WERI-Rb-1 (cell line): ENCODE data around the gene CS.

ENCODE experiments used
- DNase-seq: peaks from one replicate; pipeline ENCODE4 v3.0.0-alpha.2; 2020
- H3K27ac ChIP-seq: fragments of 250-450 bp; sonication (Bioruptor Pico); 2 replicates; pipeline ENCODE4 v1.5.1; 2020; ENCODE audit warnings: mild to moderate bottlenecking, moderate library complexity
- H3K27me3 ChIP-seq: fragments of 250-450 bp; sonication (Bioruptor Pico); 2 replicates; pipeline ENCODE4 v1.5.1; 2021; ENCODE audit warnings: mild to moderate bottlenecking, low read depth, moderate library complexity; ENCODE audit not compliant: insufficient read depth, severe bottlenecking
- H3K36me3 ChIP-seq: fragments of 250-450 bp; sonication (Bioruptor Pico); 2 replicates; pipeline ENCODE4 v1.5.1; 2020; ENCODE audit warnings: mild to moderate bottlenecking, moderate library complexity
- H3K4me3 ChIP-seq: 2 replicates; pipeline ENCODE4 v1.5.1; 2011; ENCODE audit warnings: low read depth, mild to moderate bottlenecking, control low read depth, low read length
- H3K9me3 ChIP-seq: fragments of 250-450 bp; sonication (Bioruptor Pico); 2 replicates; pipeline ENCODE4 v1.5.1; 2021; ENCODE audit warnings: mild to moderate bottlenecking, moderate library complexity; ENCODE audit not compliant: severe bottlenecking
- TF ChIP-seq, protein P1 (sequence below): IDR thresholded peaks from 2 replicates; pipeline ENCODE4 v1.5.1; 2011; ENCODE audit warnings: low read depth, mild to moderate bottlenecking, control low read depth, inconsistent platforms, low read length

The CS gene

DNA sequence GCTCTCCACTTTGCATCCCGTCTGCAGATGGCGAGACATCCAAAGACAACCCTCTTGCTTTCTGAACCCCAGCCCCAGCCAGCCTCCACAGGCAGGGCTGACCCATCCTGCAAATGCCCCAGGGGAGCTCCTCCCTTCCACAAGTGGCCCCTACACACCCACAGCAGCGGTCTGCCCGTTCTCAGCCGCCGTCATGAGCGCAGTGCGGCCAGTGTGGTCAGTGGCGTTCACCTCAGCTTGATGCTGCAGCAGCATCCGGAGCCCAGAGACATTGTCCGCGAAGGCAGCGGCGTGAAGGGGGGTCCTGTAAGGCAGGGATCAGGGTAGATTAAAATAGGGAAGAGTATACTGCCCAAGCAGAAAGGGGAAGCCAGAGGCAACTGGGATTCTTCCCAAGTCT is 55.6 kb downstream of the CS start:
- TF ChIP-seq, protein P1, sequence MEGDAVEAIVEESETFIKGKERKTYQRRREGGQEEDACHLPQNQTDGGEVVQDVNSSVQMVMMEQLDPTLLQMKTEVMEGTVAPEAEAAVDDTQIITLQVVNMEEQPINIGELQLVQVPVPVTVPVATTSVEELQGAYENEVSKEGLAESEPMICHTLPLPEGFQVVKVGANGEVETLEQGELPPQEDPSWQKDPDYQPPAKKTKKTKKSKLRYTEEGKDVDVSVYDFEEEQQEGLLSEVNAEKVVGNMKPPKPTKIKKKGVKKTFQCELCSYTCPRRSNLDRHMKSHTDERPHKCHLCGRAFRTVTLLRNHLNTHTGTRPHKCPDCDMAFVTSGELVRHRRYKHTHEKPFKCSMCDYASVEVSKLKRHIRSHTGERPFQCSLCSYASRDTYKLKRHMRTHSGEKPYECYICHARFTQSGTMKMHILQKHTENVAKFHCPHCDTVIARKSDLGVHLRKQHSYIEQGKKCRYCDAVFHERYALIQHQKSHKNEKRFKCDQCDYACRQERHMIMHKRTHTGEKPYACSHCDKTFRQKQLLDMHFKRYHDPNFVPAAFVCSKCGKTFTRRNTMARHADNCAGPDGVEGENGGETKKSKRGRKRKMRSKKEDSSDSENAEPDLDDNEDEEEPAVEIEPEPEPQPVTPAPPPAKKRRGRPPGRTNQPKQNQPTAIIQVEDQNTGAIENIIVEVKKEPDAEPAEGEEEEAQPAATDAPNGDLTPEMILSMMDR, result no peak
- no peak for DNase-seq
- H3K9me3 ChIP-seq, result no peaks in the 10 kb centered on the region
- H3K27me3 ChIP-seq, result no peaks in the 10 kb centered on the region
- H3K27ac ChIP-seq, result no peak overlapping the region
- H3K36me3 ChIP-seq, result peaks cover 82% of the 10 kb centered on the region
- no peak overlapping the region for H3K4me3 ChIP-seq

DNA sequence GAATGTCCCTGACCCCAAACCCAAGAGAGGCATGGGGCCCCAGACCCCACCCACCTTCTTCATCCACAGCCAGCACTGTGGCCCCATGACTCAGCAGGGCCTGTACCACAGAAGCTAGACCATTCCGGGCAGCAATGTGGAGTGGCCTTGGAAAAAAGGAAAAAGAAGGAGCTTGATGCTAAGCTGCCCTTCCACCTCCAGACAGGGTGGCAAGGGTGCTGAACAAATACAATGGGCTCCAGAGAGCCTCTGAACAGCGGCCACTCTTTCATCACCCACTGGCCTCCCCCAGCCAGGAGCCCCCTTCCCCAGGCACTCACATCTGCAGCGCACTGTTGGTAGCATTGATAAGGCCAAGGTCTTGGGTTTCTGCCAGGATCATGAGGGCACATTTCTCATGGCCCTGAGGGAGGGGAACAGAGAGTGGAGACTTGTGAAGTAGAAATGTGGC is 56.4 kb downstream of the CS start:
- Histone ChIP-seq H3K9me3 (no peaks in the 10 kb centered on the region), H3K36me3 (peaks cover 79% of the 10 kb centered on the region), H3K27me3 (no peaks in the 10 kb centered on the region), H3K4me3 (no peak overlapping the region), H3K27ac (no peak overlapping the region)
- TF ChIP-seq, protein P1, result no peak
- no peak for DNase-seq

DNA sequence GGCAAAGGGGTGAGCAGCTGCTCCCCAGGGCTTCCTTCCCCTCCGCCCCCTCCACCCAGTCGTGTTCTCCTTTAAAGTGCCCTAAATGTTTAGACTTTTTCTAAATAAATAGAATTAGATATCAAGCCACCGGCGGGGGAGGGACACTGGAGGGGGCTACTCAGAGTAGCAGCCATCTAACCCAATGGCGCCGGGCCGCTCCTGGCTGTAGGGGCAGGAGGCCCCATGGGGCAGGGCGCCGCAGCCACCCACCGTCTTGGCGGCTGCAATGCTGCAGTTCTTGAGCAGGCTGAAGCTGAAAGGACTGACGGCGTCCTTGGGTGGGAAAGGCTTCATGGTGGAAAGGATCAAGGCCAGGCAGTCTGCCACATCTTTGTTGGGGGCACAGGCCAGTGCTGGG is 57.1 kb downstream of the CS start:
- Histone ChIP-seq H3K27ac (no peak overlapping the region), H3K9me3 (no peaks in the 10 kb centered on the region), H3K36me3 (peaks cover 73% of the 10 kb centered on the region), H3K27me3 (no peaks in the 10 kb centered on the region), H3K4me3 (no peak overlapping the region)
- DNase-seq, result no peak
- TF ChIP-seq, protein P1, result no peak

DNA sequence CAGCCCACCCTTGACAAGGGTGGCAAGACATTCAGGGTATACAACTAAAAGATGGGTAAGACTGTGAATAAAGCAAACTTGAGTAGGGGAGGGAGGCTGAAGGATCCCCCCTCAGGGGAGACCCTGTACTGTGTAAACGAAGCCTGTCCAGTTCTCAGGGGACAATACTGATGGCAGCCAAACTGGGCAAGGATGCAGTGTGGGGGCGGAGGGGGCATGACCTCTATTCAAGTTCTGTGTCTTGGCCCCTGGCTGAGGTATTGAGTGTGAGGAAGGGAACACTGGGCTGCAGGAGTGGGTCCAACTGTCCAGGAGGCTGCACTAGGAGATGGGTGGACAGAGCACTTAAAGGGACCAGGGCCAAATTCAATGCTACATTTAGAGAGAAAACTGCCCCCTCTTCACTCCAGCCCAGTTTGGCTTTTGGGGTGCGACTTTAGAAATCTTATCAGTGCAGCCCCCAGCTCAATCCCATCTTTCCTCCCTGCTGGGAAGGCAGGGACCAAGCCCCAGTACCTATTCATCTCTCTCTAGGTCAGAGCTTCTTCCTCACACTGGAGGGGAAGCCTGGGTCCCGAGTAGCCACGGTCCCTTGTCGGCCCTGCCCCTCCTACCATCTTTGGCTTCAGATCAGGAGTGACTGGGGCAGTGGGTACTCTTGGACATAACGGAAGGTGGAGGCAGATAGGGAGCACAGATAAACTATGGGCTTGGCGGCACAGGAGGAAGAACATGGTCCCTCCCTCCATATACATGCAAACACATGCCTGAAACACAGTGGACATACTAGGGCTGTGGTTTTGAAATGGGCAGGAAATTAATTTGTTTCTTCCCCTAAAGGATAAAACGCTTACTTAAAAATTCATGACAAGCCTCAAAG is 58.5 kb downstream of the CS start:
- peaks cover 63% of the 10 kb centered on the region for H3K36me3 ChIP-seq
- H3K9me3 ChIP-seq, result no peaks in the 10 kb centered on the region
- TF ChIP-seq, protein P1, result no peak
- H3K27ac ChIP-seq, result no peak overlapping the region
- H3K27me3 ChIP-seq, result no peaks in the 10 kb centered on the region
- no peak for DNase-seq
- no peak overlapping the region for H3K4me3 ChIP-seq

DNA sequence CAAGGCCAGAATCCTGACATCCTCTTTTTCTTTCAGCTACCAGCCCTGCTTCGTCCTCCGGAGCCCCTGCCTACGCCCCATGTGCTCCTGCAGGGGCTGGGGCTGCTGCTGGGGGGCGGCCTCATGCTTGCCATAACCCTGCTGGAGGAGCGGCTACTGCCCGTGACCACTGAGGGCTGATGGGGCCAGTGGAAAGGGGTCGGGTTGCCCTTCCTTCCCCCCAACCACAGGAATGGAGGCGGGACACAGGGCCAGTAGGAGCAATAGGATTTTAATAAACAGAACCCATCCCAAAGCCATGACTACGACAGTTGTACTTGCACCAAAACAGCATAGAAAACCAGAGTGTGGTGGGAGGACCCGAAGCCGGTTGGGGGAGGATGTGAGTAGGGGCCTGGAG is 62.6 kb downstream of the CS start:
- no peaks in the 10 kb centered on the region for H3K9me3 ChIP-seq
- no peak overlapping the region for H3K27ac ChIP-seq
- DNase-seq, result no peak
- peaks cover 28% of the 10 kb centered on the region for H3K36me3 ChIP-seq
- TF ChIP-seq, protein P1, result no peak
- H3K27me3 ChIP-seq, result no peaks in the 10 kb centered on the region
- no peak overlapping the region for H3K4me3 ChIP-seq

DNA sequence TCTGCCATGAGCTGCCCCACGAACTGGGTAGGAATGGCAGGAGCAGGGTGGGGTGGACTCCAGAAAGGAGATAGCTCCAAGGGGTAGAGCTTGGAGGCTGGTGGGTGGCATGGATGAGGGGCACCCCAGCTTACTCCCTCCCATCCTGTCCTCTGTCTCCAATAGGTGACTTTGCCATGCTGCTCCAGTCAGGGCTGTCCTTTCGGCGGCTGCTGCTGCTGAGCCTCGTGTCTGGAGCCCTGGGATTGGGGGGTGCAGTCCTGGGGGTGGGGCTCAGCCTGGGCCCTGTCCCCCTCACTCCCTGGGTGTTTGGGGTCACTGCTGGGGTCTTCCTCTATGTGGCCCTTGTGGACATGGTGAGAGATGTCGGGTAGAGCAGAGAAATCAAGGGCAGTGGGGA is 63.1 kb downstream of the CS start:
- Histone ChIP-seq H3K27me3 (no peaks in the 10 kb centered on the region), H3K4me3 (no peak overlapping the region), H3K9me3 (no peaks in the 10 kb centered on the region), H3K27ac (no peak overlapping the region), H3K36me3 (peaks cover 25% of the 10 kb centered on the region)
- no peak for DNase-seq
- TF ChIP-seq, protein P1, result no peak
